ENCODE results near the gene HS2ST1. TPM values are rescaled to one million over a fixed set of nuclear protein-coding genes. Genes with fewer than 3 reads are reported as not detected.

Gene HS2ST1
- total RNA-seq, 2 donors from 2014 or later = 29.0 to 31.5 TPM

DNA sequence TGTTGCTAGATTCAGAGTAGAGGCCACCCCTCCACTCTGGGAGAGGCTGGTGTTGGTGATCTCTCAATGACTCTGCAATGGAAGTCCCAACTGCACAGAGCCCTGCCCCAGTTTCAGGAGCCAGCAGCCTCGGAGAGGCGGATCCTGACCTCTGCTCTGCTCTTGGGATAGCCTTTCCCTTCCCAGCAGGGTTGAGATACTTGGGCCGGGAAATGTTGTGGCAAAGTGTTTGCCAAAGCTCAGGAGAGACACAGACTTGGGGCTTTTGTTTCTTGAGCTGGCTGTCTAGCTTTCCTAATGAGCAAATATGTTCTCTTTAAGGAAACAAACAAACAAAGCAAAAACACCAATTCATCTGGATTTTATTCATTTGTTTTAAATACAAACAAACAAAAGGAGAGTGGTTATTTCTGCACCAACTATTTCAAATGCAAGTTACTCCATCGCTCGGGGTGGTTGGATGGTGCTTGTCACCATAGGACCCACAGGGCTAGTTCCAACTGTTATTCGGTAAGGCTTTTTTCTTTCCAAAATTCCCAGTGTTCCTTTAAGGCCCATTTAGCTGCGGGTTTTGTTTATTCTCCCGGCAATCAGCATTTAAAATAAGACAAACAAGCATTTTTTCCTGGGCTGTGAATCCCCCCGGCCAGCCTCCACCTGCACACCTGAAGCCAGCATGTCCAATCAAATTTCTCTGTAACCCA, 220.3 kb downstream of the HS2ST1 start:
- no peaks in the 10 kb centered on the region for H3K9me3 Mint-ChIP-seq
- H3K9ac ChIP-seq (ENCODE audit: extremely low read depth, low read length, poor library complexity, severe bottlenecking) = no peak overlapping the region
- no peak overlapping the region for H3K4me3 Mint-ChIP-seq
- H3K36me3 Mint-ChIP-seq (ENCODE audit: low read depth) = no peaks in the 10 kb centered on the region
- H3K27ac Mint-ChIP-seq = no peak overlapping the region
- H3K4me1 Mint-ChIP-seq = peaks cover 35% of the 10 kb centered on the region
- peaks cover 9% of the 10 kb centered on the region for H3K4me1 ChIP-seq (ENCODE audit: control insufficient read depth, insufficient read depth, low read length)
- no peak overlapping the region for H3K27ac ChIP-seq (ENCODE audit: low read depth, low read length)
- H3K27me3 Mint-ChIP-seq (ENCODE audit: insufficient read depth) = peaks cover 89% of the 10 kb centered on the region
- 64 to 76% methylated on average over 6 to 9 of the region's 9 CpGs for WGBS, 2 experiments (ENCODE audit: insufficient coverage in 1 of 2, insufficient read length in 1 of 2)
- no peak overlapping the region for H3K4me3 ChIP-seq (ENCODE audit: low read length)
- no peaks in the 10 kb centered on the region for H3K36me3 ChIP-seq (ENCODE audit: control insufficient read depth, insufficient read depth, low read length)
- TF ChIP-seq, protein P1, sequence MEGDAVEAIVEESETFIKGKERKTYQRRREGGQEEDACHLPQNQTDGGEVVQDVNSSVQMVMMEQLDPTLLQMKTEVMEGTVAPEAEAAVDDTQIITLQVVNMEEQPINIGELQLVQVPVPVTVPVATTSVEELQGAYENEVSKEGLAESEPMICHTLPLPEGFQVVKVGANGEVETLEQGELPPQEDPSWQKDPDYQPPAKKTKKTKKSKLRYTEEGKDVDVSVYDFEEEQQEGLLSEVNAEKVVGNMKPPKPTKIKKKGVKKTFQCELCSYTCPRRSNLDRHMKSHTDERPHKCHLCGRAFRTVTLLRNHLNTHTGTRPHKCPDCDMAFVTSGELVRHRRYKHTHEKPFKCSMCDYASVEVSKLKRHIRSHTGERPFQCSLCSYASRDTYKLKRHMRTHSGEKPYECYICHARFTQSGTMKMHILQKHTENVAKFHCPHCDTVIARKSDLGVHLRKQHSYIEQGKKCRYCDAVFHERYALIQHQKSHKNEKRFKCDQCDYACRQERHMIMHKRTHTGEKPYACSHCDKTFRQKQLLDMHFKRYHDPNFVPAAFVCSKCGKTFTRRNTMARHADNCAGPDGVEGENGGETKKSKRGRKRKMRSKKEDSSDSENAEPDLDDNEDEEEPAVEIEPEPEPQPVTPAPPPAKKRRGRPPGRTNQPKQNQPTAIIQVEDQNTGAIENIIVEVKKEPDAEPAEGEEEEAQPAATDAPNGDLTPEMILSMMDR (conservative IDR thresholded peaks at IDR 0.05) = no peak
- no peaks in the 10 kb centered on the region for H3K9me3 ChIP-seq (ENCODE audit: control insufficient read depth, low read length)
- peaks cover 80% of the 10 kb centered on the region for H3K27me3 ChIP-seq (ENCODE audit: control insufficient read depth, insufficient read depth, low read length, poor library complexity, severe bottlenecking)
- peak; percentile 73 for DNase-seq

DNA sequence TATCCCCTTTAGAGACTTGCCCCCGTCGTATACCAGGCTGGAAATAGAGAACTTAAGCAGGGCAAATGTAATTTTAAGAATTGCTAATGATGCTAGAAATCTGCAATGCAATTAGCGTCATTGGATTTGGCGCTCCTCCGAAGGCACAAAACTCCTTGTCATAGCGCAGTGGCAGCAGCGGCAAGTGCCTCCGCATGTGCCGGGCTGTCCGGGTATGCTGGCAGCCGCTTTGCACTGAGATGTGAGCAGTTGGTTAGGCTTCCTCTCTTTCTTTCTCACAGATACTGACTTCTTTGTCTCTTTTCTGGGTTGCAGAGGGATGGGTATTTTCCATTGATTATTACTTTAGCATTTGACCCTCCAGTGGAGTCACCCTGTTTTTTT, 220.9 kb downstream of the HS2ST1 start:
- no peak for DNase-seq
- Histone ChIP-seq H3K36me3 (ENCODE audit: control insufficient read depth, insufficient read depth, low read length) (no peaks in the 10 kb centered on the region), H3K4me1 (ENCODE audit: control insufficient read depth, insufficient read depth, low read length) (peaks cover 5% of the 10 kb centered on the region), H3K27me3 (ENCODE audit: control insufficient read depth, insufficient read depth, low read length, poor library complexity, severe bottlenecking) (peaks cover 80% of the 10 kb centered on the region), H3K9me3 (ENCODE audit: control insufficient read depth, low read length) (no peaks in the 10 kb centered on the region), H3K27ac (ENCODE audit: low read depth, low read length) (no peak overlapping the region), H3K9ac (ENCODE audit: extremely low read depth, low read length, poor library complexity, severe bottlenecking) (no peak overlapping the region), H3K4me3 (ENCODE audit: low read length) (no peak overlapping the region)
- TF ChIP-seq, protein P1 (conservative IDR thresholded peaks at IDR 0.05) = no peak
- H3K4me1 Mint-ChIP-seq = peaks cover 32% of the 10 kb centered on the region
- no peak overlapping the region for H3K27ac Mint-ChIP-seq
- 87 to 97% methylated on average over 7 to 11 of the region's 11 CpGs for WGBS, 2 experiments (ENCODE audit: insufficient coverage in 1 of 2, insufficient read length in 1 of 2)
- H3K36me3 Mint-ChIP-seq (ENCODE audit: low read depth) = no peaks in the 10 kb centered on the region
- H3K27me3 Mint-ChIP-seq (ENCODE audit: insufficient read depth) = peaks cover 89% of the 10 kb centered on the region
- H3K4me3 Mint-ChIP-seq = no peak overlapping the region
- no peaks in the 10 kb centered on the region for H3K9me3 Mint-ChIP-seq

DNA sequence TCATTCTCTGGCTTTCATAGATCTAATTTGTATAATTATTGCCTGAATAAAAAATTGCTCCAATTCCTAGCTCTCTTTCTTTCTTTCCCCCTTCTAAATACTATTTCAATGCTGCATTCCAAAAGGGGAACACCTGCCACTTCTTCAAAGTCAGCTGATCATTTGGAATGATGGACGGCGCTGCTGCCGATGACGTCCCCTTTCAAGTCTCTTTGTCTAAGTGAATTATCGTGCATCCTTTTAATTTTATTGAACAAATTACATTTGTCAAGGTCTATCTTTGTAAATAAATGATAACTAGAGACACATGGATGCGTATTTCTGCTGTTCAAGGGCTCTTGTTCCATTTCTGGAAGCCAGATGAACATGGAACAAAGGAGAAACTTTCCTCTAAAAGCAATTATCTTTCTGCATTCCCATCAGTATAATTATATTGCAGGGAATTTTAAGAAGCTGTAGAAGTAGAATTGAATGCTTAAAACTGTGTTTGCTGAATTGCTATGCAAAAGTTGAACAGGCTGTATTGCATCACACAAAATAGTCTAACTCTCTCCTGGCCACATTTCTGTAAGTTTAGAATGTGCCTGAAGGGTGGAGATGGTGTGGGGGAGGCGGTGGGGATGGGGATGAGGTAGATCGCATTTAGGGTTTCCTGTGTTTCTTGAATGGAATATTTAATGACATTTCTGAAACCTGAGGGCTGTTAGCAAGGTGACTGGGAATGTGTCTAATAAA, 222.3 kb downstream of the HS2ST1 start:
- Mint-ChIP-seq H3K36me3 (ENCODE audit: low read depth) (no peaks in the 10 kb centered on the region), H3K4me1 (peaks cover 27% of the 10 kb centered on the region), H3K9me3 (no peaks in the 10 kb centered on the region), H3K27me3 (ENCODE audit: insufficient read depth) (peaks cover 86% of the 10 kb centered on the region), H3K27ac (no peak overlapping the region), H3K4me3 (no peak overlapping the region)
- WGBS, 2 experiments (ENCODE audit: insufficient coverage in 1 of 2, insufficient read length in 1 of 2) = 89% methylated on average over 8 of the region's 8 CpGs; no CpG with 5 or more reads in 1 of the 2 experiments
- Histone ChIP-seq H3K27ac (ENCODE audit: low read depth, low read length) (no peak overlapping the region), H3K9me3 (ENCODE audit: control insufficient read depth, low read length) (no peaks in the 10 kb centered on the region), H3K4me1 (ENCODE audit: control insufficient read depth, insufficient read depth, low read length) (peaks cover 4% of the 10 kb centered on the region), H3K36me3 (ENCODE audit: control insufficient read depth, insufficient read depth, low read length) (no peaks in the 10 kb centered on the region), H3K4me3 (ENCODE audit: low read length) (no peak overlapping the region), H3K9ac (ENCODE audit: extremely low read depth, low read length, poor library complexity, severe bottlenecking) (no peak overlapping the region), H3K27me3 (ENCODE audit: control insufficient read depth, insufficient read depth, low read length, poor library complexity, severe bottlenecking) (peaks cover 67% of the 10 kb centered on the region)
- TF ChIP-seq, protein P1 (conservative IDR thresholded peaks at IDR 0.05) = no peak
- no peak for DNase-seq
